ENCODE results near the gene CIC.

Gene CIC

DNA sequence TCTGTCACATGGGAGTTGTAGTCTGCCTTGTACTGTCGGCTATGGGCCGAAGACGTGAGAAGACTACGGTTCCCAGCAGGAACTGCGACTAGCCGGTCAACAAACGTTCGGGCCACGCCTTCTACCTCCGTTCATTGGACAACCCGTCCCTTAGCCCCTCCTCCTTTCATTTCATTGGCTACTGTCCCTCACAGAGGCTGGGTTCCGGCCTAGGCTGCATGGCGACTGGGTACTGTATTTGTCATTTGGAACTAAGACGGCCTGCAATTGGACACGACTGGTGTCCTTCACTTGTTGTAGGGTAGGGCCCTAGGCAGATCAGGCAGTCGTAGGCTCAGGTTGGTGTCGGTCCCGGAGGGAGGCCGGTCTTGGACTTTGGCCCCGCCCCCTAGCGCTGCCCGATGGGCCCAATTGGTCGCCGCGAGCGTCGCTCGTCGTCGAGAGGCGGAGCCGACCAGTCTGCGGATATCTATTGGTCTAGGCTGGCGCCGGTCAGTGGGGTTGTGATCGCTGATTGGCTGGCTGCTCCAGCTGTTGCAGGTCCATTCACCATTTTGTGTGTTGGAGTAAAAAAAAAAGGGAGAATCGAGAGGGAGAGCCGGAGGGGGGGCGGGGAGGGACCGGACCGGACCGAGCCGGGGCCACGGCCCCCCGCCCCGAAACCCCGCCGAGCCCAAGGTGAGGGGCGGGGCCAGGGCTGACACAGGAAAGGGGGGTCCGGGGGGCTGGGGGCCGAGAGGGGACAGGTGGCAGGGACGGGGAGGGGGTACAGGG, at the start of gene CIC:
CIC (plus strand) TSS at position 549 of the 774 bp plus-strand sequence. CDS start 2,532 bp downstream, outside the sequence.
- DNase-seq: peak; percentile 100

DNA sequence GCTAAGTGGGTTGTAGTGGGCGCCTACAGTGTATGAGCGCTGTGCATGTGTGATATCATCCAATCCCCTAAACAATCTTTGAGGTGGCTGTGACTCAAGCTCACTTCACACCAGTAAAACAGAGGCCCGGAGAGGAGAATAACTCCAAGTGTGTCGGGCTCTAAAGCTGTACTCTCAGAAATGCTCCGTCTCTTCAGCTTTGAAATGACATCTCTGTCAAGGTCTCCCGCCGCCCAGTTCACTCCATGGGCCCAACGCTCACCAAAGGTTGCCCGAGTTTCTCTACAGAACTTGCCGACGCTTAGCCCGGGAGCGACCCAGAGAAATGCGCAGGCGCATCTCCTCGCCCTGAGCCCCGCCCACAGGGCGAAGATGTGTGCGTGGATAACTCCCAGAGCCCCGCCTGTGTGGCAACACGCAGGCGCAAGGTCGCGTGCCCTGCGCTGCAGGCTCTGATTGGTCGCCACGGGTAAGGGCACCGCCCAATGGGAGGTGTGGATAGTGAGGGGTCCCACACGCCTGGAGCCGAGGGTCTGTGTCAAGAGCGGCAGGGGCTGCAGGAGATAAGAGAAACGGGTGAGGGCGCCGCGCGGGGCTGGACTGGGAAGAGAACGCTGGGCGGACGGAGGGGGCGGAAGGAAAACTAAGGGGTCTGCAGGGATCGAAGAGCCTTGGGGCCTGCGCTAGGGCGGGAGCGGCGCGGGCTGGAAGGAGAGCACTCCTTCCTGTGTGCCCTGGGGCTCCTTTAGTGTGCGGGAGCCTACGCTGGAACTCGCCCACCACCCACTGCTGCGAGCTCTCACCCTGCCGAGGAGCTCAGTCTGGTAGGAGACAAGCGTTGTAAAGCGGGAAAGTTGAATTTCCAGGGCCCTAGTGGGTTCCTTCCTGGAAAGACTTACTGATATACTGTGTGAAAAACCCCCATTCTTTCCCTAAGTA, 49.0 kb upstream of the CIC start, which contains the start of gene ZNF526:
ZNF526 (plus strand) TSS at position 501 of the 939 bp plus-strand sequence. CDS start 4,092 bp downstream, outside the sequence.
- DNase-seq: peak; percentile 91 to 97

DNA sequence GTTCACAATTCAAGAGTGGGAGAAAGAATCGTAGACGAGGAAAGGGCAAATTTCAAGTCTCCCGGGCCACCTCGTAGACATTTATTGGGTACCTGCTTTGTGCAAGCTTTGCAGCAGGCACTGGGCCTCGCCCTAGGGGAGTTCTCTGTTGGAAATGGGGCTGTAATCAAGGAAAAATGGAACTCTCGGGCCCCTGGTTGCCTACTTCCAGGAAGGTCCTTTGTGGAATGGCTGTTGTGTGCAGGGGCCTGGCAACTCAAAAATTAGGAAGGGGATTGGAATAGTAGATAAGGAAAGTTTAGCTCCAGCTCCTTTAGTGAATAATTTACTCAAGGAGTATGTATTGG, 48.3 kb upstream of the CIC start:
- no peak for DNase-seq

DNA sequence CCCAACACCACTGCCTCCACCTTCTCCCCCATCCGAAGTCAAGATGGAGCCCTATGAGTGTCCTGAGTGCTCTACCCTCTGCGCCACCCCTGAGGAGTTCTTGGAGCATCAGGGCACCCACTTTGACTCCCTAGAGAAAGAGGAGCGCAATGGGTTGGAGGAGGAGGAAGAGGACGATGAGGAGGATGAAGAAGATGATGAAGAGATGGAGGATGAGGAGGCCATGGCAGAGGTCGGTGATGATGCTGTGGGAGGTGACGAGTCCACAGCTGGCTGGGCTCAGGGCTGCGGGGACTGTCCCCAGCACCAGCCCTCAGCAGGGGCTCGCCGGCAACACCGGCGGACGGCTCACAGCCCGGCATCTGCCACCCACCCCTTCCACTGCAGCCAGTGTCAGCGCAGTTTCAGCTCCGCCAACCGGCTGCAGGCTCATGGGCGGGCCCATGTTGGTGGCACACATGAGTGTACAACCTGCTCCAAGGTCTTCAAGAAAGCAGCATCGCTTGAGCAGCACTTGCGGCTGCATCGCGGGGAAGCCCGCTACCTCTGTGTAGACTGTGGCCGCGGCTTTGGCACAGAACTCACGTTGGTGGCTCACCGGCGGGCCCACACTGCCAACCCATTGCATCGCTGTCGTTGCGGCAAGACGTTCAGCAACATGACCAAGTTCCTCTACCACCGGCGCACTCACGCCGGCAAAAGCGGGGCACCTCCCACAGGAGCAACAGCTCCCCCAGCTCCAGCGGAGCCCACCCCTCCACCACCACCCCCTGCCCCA, 43.9 kb upstream of the CIC start:
- DNase-seq: no peak

DNA sequence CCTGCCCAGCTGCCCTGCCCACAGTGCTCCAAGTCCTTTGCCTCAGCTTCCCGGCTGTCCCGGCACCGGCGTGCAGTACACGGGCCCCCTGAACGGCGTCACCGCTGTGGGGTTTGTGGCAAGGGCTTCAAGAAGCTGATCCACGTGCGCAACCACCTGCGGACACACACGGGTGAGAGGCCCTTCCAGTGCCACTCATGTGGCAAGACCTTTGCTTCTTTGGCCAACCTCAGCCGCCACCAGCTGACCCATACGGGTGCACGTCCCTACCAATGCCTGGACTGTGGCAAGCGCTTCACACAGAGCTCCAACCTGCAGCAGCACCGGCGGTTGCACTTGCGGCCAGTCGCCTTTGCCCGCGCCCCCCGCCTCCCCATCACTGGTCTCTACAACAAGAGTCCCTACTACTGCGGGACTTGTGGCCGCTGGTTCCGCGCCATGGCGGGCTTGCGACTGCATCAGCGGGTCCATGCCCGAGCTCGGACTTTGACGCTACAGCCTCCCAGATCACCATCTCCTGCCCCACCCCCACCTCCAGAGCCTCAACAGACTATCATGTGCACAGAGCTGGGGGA, 43.2 kb upstream of the CIC start:
- DNase-seq: no peak

DNA sequence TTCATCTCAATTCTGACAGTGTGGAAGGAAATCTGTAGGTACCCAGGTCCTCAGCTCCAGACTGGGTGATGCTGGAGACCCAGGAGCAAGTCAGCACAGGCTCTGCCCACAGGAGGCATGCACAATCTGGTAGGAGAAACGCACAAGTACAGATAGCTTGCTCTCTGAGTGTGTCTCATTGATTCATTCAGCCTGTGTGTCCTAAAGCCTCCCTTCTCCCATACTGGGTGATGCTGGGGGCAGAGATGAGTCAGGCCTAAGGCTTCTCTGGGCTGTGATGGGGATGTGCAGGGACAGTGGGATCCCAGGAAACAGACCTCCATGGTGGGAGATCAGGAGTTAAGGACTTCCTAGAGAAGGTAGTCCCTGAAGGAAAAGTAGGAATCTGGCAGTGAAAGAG, 42.2 kb upstream of the CIC start:
- no peak for DNase-seq

DNA sequence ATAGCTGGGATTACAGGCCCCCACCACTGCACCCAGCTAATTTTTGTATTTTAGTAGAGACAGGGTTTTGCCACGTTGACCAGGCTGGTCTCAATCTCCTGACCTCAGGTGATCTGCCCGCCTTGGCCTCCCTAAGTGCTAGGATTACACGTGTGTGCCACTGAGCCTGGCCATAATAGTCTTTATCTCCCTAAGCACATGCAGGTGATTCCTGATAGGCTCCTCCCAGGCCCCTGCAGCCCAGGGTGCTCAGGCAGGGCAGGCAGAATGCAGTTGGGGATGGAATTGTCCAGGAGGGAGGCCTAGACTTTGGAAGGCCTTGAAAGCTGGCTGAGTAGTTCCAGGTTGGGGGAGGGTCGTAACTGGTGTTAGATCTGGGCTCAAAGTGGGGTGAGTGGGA, 40.4 kb upstream of the CIC start:
- no peak for DNase-seq

DNA sequence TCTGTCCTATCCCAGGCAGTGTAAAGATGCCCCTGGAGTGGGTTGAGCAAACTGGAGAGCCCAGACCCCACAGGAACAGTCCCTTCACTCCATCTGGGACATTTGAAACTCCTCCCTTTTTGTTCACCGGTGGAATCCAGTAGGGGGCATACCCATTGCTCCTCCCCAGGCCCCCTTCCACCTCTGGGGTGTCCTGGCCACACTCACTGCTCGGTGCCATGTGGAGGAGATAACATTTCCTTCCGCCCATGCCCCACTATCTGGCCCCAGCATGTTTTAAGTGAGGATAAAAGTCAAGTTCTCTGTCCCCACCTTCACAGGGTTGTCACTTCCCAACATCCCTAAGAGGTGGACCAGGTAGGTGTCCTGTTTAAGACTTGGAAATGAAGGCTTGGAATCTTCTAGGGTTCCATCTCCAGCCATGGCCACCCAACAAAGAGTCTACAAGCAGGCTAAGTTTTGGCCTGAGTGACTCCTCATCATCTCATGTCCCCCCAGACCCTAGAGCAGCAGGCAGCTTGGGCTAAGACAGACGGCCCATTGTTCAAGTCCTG, 39.7 kb upstream of the CIC start:
- no peak for DNase-seq

DNA sequence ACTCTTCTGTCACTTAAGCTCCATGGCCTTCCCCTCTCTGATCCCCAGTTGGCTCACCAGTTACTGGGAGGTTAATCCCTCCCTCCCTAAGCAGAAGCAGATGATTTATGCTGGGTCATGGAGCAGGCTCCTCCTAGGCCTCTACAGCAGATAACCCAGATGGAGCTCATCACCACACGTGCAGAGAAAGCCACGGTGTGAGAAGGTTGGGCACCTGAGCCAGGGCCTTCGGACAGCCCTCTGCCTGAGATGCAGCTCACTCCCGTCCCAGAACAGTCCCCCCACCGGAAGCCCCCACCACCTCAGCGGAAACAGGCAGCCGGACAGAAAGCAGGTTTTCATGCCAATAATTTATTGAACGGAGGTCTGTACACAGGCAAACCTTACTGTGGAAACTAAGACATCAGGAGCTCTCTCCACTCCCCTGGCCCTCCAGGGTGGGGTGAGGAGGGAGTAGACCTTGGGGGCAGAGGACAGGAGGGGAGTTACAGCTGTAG, 39.1 kb upstream of the CIC start:
- DNase-seq: no peak

DNA sequence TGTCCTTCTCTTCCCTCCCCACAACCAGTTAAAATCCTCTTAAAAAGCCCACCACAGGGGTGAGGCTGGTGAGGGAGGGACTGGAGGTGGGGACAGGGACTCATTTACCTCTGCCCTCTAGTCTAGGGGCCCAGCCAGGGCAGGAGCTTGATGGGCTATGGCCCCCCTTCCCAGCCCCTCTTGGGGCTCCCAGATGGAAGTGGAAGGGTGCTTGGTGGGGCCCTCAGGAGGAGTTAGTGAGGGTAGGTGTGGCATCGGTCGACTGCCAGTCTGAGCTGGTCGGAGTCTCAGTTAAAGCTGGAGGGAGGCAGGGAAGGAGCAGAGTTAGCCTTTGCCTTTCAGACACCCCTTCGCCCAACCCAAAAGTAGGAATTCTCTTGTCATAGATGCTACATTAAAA, 38.5 kb upstream of the CIC start:
- DNase-seq: no peak

DNA sequence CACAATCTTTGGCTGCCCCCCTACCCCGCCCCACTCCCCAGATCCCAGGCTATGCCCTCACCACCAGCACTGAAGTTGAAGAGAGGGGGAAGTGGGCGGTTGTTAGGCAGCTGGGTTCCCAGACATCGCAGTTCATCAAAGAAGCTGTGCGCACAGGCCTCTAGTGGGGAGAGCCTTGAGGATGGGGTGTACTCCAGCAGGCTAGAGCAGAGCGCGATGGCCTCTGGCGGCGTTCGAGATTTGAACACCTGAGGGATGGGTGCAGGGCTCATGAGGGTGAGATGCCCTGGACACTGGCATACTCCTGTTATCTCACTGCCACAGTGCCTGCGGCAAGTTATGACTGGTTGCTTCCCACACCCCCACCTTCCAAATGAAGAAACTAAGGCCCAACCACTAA, 36.6 kb upstream of the CIC start:
- DNase-seq: no peak

DNA sequence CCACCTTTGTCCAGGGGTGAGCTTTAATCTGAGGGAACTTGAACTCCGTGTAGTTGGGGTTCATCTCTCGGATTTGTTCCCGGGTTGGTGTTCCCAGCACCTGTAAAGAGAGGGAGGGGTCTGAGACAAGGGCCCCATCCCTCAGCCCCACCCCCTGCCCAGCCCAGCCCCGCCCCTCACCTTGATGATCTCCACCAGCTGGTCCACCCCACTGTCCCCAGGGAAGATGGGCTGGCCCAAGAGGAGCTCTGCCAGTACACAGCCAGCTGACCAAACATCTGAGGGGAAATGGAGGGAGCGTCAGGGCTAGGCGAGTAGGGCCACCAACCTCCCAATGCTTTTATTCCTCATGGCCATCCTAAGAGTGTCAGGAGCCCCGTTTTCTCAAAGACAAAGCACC, 35.9 kb upstream of the CIC start:
- no peak for DNase-seq

DNA sequence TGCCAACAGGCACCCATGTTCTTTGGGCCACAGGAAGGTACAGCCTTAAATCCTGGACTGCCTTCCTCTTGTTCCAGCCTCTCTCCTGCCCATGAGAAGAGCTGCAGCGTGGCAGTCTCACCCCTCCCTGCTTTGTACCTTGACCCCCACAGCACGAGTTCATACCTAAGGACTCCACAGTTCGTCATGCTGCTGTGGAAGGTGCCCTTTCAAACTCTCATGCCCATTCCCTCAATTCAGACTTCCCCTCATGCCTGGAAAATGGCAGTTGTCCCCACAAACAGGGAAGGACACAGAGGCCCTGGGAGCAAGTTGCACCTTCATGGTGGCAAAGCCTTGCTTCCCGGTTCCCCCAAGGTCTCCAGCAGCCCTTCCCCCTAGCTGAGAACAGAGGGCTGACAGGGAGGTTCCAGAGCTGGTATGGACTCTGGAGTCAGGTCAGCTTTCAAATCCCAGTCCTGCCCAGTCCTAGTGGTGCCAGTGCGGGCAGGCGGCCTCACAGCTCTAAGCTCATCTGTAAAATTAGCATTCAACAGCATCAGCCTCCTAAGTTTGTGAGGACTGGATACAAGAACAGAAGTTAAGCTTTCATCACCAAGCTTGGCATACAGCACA, 35.3 kb upstream of the CIC start:
- DNase-seq: no peak

DNA sequence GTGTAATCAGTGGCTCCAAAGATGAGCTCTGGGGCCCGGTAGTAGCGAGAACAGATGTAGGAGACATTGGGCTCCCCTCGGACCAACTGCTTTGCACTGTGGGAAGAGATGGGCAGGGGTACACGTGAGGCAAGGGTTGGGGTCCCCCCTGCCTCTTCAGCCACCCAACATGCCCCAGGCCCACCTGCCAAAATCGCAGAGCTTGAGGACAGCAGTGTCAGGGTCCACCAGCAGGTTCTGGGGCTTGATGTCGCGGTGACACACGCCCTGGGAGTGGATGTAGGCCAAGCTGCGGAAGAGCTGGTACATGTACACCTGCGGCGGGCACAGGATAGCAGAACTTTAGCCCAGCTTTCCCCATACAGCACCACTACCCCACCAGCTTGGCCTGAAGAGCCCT, 34.7 kb upstream of the CIC start:
- DNase-seq: no peak

DNA sequence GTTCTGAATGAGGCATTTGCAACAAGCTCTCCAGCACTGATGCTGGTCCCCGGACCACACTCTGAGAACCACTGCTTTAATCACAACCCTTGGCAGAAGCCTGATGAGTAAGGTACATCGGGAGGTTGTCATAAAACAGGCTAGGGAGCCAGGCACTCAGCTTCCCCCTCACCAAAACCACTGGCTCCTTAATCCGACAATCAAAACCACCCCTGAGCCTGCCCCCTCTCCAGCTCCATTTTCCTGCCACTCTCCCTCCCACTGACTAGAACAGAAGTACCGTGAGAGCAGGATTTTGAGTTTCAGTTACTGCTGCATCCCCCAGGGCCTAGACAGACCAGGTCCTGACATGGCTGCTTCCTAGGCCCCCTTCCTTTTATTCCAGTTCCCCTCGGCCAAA, 33.9 kb upstream of the CIC start:
- DNase-seq: no peak

DNA sequence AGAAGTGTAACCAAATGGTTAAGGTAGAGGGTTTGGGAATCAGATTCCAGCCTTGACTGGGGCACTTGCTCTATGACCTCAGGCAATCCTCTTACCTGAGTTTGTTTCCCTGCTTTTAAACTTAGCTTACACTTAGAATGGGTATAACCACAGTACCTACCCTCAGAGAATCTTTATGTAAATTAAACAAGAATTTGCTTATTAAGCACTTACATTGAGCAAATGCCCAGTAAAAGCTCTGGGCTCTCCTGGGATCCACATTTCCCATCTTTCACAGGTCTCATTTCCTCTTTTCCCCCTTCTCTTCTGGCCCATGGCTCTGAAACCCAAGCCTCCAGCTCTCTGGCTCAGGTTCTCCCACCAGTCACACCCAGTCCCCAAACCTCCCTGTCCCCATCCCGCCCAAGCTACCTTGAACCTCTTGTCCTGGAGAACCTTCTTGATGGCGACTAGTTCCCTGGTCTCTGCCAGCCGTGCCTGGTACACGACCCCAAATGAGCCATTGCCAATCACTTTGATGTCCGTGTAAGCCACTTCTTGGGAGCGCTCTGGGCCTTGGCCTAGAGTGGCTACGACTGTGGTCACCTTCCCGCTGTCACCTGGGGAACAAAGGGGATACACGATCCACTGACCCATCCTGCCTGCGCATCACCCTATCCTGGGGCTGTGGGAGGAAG, 29.4 kb upstream of the CIC start:
- DNase-seq: no peak

DNA sequence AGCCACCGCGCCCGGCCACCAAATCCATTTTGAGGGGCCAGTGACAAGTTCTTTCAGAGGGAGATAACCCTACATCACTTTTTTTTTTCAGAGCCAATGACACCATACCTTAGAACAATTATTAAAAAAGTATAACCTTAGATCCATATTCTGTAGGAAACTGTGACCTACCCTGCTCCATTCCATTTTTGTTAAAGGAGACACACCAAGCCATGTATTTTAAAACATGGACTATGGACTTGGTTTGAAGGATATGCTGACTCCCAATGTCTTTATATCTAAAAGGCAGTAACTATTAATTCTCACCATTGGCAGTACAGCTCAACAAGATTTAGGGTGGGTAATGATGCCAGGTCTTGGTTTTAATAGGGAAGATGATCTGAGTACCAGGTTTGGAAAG, 27.8 kb upstream of the CIC start:
- no peak for DNase-seq

DNA sequence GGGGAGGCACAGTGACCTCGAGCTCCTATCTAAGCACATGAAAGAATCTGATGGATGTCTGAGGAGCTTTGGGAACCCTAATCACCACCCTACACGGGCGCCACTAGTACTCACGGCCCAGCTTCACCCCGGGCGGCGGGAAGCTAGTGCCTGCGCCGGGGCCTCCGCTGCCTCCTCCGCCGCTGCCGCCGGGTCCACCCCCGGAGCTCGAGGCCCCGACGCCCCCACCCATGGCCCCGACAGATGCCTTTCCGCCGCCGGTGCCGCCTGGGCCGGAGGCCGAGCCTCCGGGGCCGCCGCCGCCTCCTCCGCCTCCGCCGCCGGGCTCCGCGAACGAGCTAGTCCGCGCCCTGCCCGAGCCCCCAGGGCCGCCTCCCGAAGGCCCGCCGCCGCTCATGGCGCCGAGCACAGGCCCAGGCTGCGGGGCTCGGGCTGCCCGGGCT, 27.0 kb upstream of the CIC start:
- DNase-seq: no peak

DNA sequence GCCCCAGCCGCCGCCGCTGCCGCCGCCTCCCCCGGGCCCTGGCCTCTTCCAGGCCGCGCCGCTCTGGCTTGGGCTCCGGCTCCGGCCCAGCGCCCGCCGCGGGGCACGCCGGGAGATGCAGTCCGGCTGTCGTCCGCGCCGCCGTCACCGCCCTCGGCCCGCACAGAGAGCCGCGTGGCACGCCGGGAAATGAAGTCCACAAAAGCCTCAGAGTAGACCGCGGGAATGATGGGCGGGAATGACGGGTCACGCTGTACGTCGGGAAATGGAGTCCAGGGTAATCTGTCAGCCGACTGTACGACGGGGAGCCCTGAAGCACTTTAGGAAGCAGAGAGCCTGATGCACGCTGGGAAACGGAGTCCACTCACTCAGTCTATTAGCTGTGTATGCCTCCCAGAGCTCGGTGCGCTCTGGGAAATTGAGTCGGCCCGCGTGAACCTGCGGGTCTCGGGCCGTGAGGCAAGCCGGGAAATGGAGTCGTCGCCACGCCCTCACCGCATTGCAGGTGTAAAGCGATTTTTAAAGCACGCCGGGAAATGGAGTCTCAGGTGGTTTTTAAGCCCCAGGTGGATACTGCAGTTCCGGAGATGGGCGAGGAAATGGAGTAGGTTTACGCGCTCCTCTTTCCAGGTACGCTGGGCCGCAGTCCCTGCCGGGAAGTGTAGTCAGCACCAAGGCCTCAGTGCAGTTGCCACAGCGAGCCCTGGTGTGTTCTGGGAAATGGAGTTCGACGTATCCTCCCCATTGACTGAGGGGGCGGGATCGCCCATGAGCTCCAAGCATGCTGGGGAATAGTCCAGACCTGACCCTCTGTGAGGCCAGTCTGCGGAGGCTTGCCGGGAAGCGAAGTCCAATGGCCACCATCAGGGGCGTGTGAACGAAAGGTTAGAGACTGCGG, 26.3 kb upstream of the CIC start, which contains the start of gene GSK3A:
GSK3A (minus strand) TSS at position 91 of the 898 bp plus-strand sequence. CDS start 137 bp downstream, outside the sequence.
- DNase-seq: peak; percentile 99 to 100
